A673 (cell line): ENCODE measurements around the gene FOXF2. TPM values are rescaled to one million over a fixed set of nuclear protein-coding genes. Genes with fewer than 3 reads are reported as not detected.

Experiments used
- BruUV-seq: library from RNA; stranded (reverse); fragments of 400-500 nt; replicated peaks from 2 replicates; lab custom pipeline; 2021; lab: Mats Ljungman, UMichigan
- CTCF ChIA-PET: fragments of 300-600 bp; sonication (Branson Sonifier 250); formaldehyde crosslinking; loops from one replicate; lab custom pipeline; 2022; ENCODE audit warnings: antibody characterized with exemption; lab: Charles Lee
- POLR2A ChIA-PET: fragments of 300-600 bp; sonication (Branson Sonifier 250); formaldehyde crosslinking; loops from one replicate; lab custom pipeline; 2022; ENCODE audit warnings: antibody characterized with exemption; ENCODE audit not compliant: low non-redundant PET; lab: Charles Lee
- DNase-seq: peaks from one replicate; pipeline ENCODE4 v3.0.0-alpha.2; 2015; ENCODE audit warnings: low spot score
- H3K27ac ChIP-seq: fragments of 200-600 bp; sonication (generic); 2 replicates; pipeline ENCODE4 v1.5.1; 2016; ENCODE audit warnings: mixed run types, low read depth, mild to moderate bottlenecking, mixed read lengths, antibody characterized with exemption, low read length; ENCODE audit not compliant: poor library complexity, severe bottlenecking
- H3K27me3 ChIP-seq: fragments of 200-600 bp; sonication (generic); replicated peaks from 2 replicates; pipeline ENCODE4 v1.6.1; 2017; ENCODE audit warnings: mixed run types, low read depth, mild to moderate bottlenecking, mixed read lengths, antibody characterized with exemption, low read length; ENCODE audit not compliant: insufficient read depth, poor library complexity
- H3K36me3 ChIP-seq: fragments of 200-600 bp; sonication (generic); 2 replicates; pipeline ENCODE4 v1.6.1; 2016; ENCODE audit warnings: mixed run types, mild to moderate bottlenecking, mixed read lengths, antibody characterized with exemption, low read length; ENCODE audit not compliant: insufficient read depth, poor library complexity, severe bottlenecking
- H3K4me1 ChIP-seq: fragments of 200-600 bp; sonication (generic); 2 replicates; pipeline ENCODE4 v1.6.1; 2017; ENCODE audit warnings: mixed run types, mild to moderate bottlenecking, mixed read lengths, antibody characterized with exemption, low read length; ENCODE audit not compliant: insufficient read depth, poor library complexity, severe bottlenecking
- H3K4me3 ChIP-seq: fragments of 200-600 bp; sonication (generic); 2 replicates; pipeline ENCODE4 v1.5.1; 2016; ENCODE audit warnings: low read depth, mixed run types, mild to moderate bottlenecking, mixed read lengths, low read length; ENCODE audit not compliant: poor library complexity, severe bottlenecking
- H3K9me3 ChIP-seq: fragments of 200-600 bp; sonication (generic); 2 replicates; pipeline ENCODE4 v1.6.1; 2016; ENCODE audit warnings: mixed run types, low read depth, mild to moderate bottlenecking, mixed read lengths, antibody characterized with exemption, low read length; ENCODE audit not compliant: poor library complexity, severe bottlenecking
- CTCF ChIP-seq: fragments of 300-800, 200-600 bp; sonication (generic); conservative IDR thresholded peaks from 2 replicates; pipeline ENCODE4 v1.5.1; 2017; ENCODE audit warnings: low read depth, mild to moderate bottlenecking, antibody characterized with exemption, low read length, moderate library complexity, mixed read lengths
- EZH2 ChIP-seq: fragments of 200-600 bp; sonication (generic); IDR thresholded peaks from 2 replicates; pipeline ENCODE4 v1.6.1; 2017; ENCODE audit warnings: borderline replicate concordance, low read depth, mild to moderate bottlenecking, mixed read lengths, antibody characterized with exemption, low read length; ENCODE audit not compliant: poor library complexity, severe bottlenecking
- intact Hi-C: fragments of 100-400 bp; cut with micrococcal nuclease; formaldehyde crosslinking; loops from one replicate; pipeline ENCODE4 v1.10.0; 2022; ENCODE audit not compliant: unreplicated experiment
- total RNA-seq: library from RNA; stranded (reverse); gene quantifications from 2 replicates; pipeline ENCODE4 v1.2.3, GENCODE V29; 2021

Gene FOXF2
- total RNA-seq, 1 experiment from 2014 or later = 0.13 TPM

GRCh38 chr6:1380625-1381427, 8.6 kb upstream of the FOXF2 start:
- Histone ChIP-seq H3K36me3 (no peaks in the 10 kb centered on the region), H3K9me3 (no peaks in the 10 kb centered on the region), H3K27ac (no peak overlapping the region), H3K4me3 (no peak overlapping the region), H3K4me1 (no peaks in the 10 kb centered on the region), H3K27me3 (peaks cover 99% of the 10 kb centered on the region)
- no peak for DNase-seq
- peak; percentile 69 for TF ChIP-seq EZH2
- no peak for TF ChIP-seq CTCF
- BruUV-seq = no TSS peak
- POLR2A ChIA-PET = no interaction called here
- CTCF ChIA-PET = interaction anchor here (0.5 to 1.0 kb wide), 3 partner anchors 38 to 582 kb away, joined by 3 to 4 read pairs (median 3); no protein-coding TSS in a partner anchor
- intact Hi-C loops = loop anchor here (5.0 to 10.0 kb wide), 3 partner anchors 466 to 789 kb away; no protein-coding TSS in a partner anchor

- Histone ChIP-seq H3K9me3 (no peaks in the 10 kb centered on the region), H3K4me1 (no peaks in the 10 kb centered on the region), H3K27ac (no peak overlapping the region), H3K4me3 (peak overlapping the region; percentile 27), H3K36me3 (no peaks in the 10 kb centered on the region), H3K27me3 (peaks cover 99% of the 10 kb centered on the region)
- DNase-seq = peak; percentile 60
- TF ChIP-seq EZH2 (peak; percentile 61), CTCF (peak; percentile 68)
- POLR2A ChIA-PET = no interaction called here
- intact Hi-C loops = loop anchor here (5.0 to 10.0 kb wide), 3 partner anchors 467 to 789 kb away; no protein-coding TSS in a partner anchor
- CTCF ChIA-PET = interaction anchor here (0.5 to 1.0 kb wide), 3 partner anchors 38 to 583 kb away, joined by 3 to 4 read pairs (median 3); no protein-coding TSS in a partner anchor
- BruUV-seq = no TSS peak
Measured at GRCh38 chr6:1381481-1382330, 7.7 kb upstream of the FOXF2 start.

- peaks cover 99% of the 10 kb centered on the region for H3K27me3 ChIP-seq
- no peaks in the 10 kb centered on the region for H3K9me3 ChIP-seq
- H3K4me3 ChIP-seq = no peak overlapping the region
- H3K27ac ChIP-seq = no peak overlapping the region
- TF ChIP-seq CTCF (no peak), EZH2 (no peak)
- DNase-seq = no peak
- intact Hi-C loops = loop anchor here (5.0 to 10.0 kb wide), 3 partner anchors 468 to 790 kb away; no protein-coding TSS in a partner anchor
- no TSS peak for BruUV-seq
- no peaks in the 10 kb centered on the region for H3K4me1 ChIP-seq
- H3K36me3 ChIP-seq = no peaks in the 10 kb centered on the region
- CTCF ChIA-PET = no interaction called here
- POLR2A ChIA-PET = no interaction called here
Measured at GRCh38 chr6:1382331-1382882, 7.0 kb upstream of the FOXF2 start.
